ENCODE data around the gene CRTAP. TPM values are rescaled to one million over a fixed set of nuclear protein-coding genes. Genes with fewer than 3 reads are reported as not detected.
A peak's percentile ranks its signal among the peaks of the same experiment; 100 is the strongest.

CRTAP gene
- 104 TPM for total RNA-seq (2021; ENCODE audit: unreplicated experiment)
- polyA plus RNA-seq (2012): 74.2 and 101 TPM in 2 replicates
- percentile 60 among the genes with signal in this experiment for Bru-seq, nascent RNA
- BruChase-seq, experiment 1, labeled RNA remaining after a 6-hour chase: percentile 69 among the genes with signal in this experiment
- percentile 64 among the genes with signal in this experiment for BruChase-seq, experiment 2, labeled RNA remaining after a 2-hour chase
- long read RNA-seq, full-length matches to known transcripts: 119 of 158 reads
- long read RNA-seq, partial matches to known transcripts: 6 of 158 reads
- long read RNA-seq, other reads (novel, unspliced or antisense): 33 of 158 reads

- peaks cover 5% of the 10 kb centered on the region; the same call in 1 of the 2 replicates for H3K79me2 ChIP-seq (ENCODE audit: insufficient read depth, low read length)
- intact Hi-C loops (cut with micrococcal nuclease): no loop called here
- DNase-seq (ENCODE audit: low read depth, low spot score): peak; percentile 88
- TF ChIP-seq POLR2A (IDR thresholded peaks at IDR 0.05; ENCODE audit: borderline replicate concordance, extremely low read depth, insufficient read depth, insufficient read length): peak; percentile 51
- TF ChIP-seq ELF1 (IDR thresholded peaks at IDR 0.05; ENCODE audit: borderline replicate concordance, low read depth): no peak
- TF ChIP-seq TCF7L2 (IDR thresholded peaks at IDR 0.05; ENCODE audit: borderline replicate concordance, extremely low read depth, insufficient read depth, insufficient read length): peak; percentile 85
- 0 out of 2 replicates have a peak, but pooled peaks have one; percentile 63 for TF ChIP-seq SIN3A (IDR thresholded peaks at IDR 0.05; ENCODE audit: low read depth)
- no peak for TF ChIP-seq EZH2 (IDR thresholded peaks at IDR 0.05)
- peak; percentile 68 for TF ChIP-seq POLR2AphosphoS5 (IDR thresholded peaks at IDR 0.05; ENCODE audit: low read depth, low read length)
- TF ChIP-seq MAX (IDR thresholded peaks at IDR 0.05): peak; percentile 67
- peak; percentile 12; the same call in 1 of the 2 replicates for TF ChIP-seq CBX3 (IDR thresholded peaks at IDR 0.05; ENCODE audit: low read depth)
- no peak for TF ChIP-seq ATF3 (IDR thresholded peaks at IDR 0.05)
- TF ChIP-seq ZFX (IDR thresholded peaks at IDR 0.05): peak; percentile 97
- no peak for TF ChIP-seq CTCF (IDR thresholded peaks at IDR 0.05 in 2 of 3, conservative IDR thresholded peaks at IDR 0.05 in 1 of 3; ENCODE audit: borderline replicate concordance in 1 of 3, insufficient read depth in 1 of 3, low read depth in 2 of 3, low read length in 2 of 3)
- TF ChIP-seq SP1 (IDR thresholded peaks at IDR 0.05; ENCODE audit: low read depth): 0 out of 2 replicates have a peak, but pooled peaks have one; percentile 10
- peak; percentile 9 for TF ChIP-seq YY1 (IDR thresholded peaks at IDR 0.05; ENCODE audit: extremely low read depth, insufficient replicate concordance, low read depth, low read length)
- no peak for TF ChIP-seq CEBPB (IDR thresholded peaks at IDR 0.05; ENCODE audit: low read depth)
- no peak for TF ChIP-seq ZBTB33 (IDR thresholded peaks at IDR 0.05; ENCODE audit: extremely low read depth, insufficient replicate concordance, low read length)
- TF ChIP-seq SRF (IDR thresholded peaks at IDR 0.05; ENCODE audit: low read depth): no peak
- peak within 1 kb of the TSS; percentile 52 to 81 for H3K4me3 ChIP-seq (replicated peaks in 1 of 2; ENCODE audit: low read depth in 1 of 2, low read length in 2 of 2)
- no peaks in the 10 kb centered on the region for H3K27me3 ChIP-seq (ENCODE audit: insufficient read depth, low read length)
- ChIA-PET RAD21 (ENCODE audit: low non-redundant PET in 1 of 2, low total read pairs in 2 of 2, uncharacterized antibody in 2 of 2, unreplicated experiment in 2 of 2) (interaction anchor here in 1 of 2 experiments (1.3 kb wide), 1 partner anchor 17 kb away, joined by 3 read pairs; the partner anchor contains the start of genes GLB1 and TMPPE), POLR2A (interaction anchor here (0.5 to 1.3 kb wide), 4 partner anchors 11 to 684 kb away, joined by 3 read pairs; partner anchors contain the start of gene PDCD6IP), CTCF (interaction anchor here (1.0 to 1.9 kb wide), 2 partner anchors 18 to 258 kb away, joined by 4 to 6 read pairs; no protein-coding TSS in a partner anchor)
- H3K4me1 ChIP-seq (ENCODE audit: control insufficient read depth in 1 of 2, insufficient read depth in 2 of 2, low read length in 2 of 2): peaks cover 17 to 24% of the 10 kb centered on the region in 2 experiments
- H3K9me2 ChIP-seq (ENCODE audit: insufficient read depth): no peaks in the 10 kb centered on the region
- no peaks in the 10 kb centered on the region for H4K20me1 ChIP-seq (ENCODE audit: insufficient read depth)
- H3K9ac ChIP-seq (ENCODE audit: low read length): peak within 1 kb of the TSS; percentile 75
- ATAC-seq: peak; percentile 85
- H3K4me2 ChIP-seq (ENCODE audit: low read length): peak within 1 kb of the TSS; percentile 95
- no peaks in the 10 kb centered on the region for H3K9me3 ChIP-seq (ENCODE audit: control insufficient read depth in 1 of 2, insufficient read depth in 1 of 2, low read depth in 1 of 2, low read length in 2 of 2)
- BruUV-seq (replicated peaks): no TSS peak
- peak within 1 kb of the TSS; percentile 88 for H2AFZ ChIP-seq (ENCODE audit: low read depth, low read length, poor library complexity, severe bottlenecking)
- H3K36me3 ChIP-seq (ENCODE audit: control insufficient read depth in 1 of 2, insufficient read depth in 2 of 2, low read length in 2 of 2): no peaks in the 10 kb centered on the region
- peak within 1 kb of the TSS; percentile 97 for H3K27ac ChIP-seq (ENCODE audit: low read depth, low read length)
Observed at GRCh38 chr3:33113772-33114621, at the start of gene CRTAP. TSS of gene CRTAP (plus strand) at chr3:33114014. CDS start at chr3:33114078, 64 bp downstream.
